Neural cell (in vitro differentiated cells): Measurements from ENCODE around the gene ATOH8.

ENCODE experiments used
- EZH2 ChIP-seq: fragments of 200-600, 300-800 bp; shearing (Covaris generic), sonication (generic); IDR thresholded peaks from 2 replicates; pipeline ENCODE4 v1.6.1; 2014; ENCODE audit warnings: antibody characterized with exemption, low read length, borderline replicate concordance, mild to moderate bottlenecking; ENCODE audit not compliant: insufficient read depth, poor library complexity, severe bottlenecking
- POLR2AphosphoS5 ChIP-seq: IDR thresholded peaks from 2 replicates; pipeline ENCODE4 v1.6.1; 2012
- RAD21 ChIP-seq: fragments of 450-650 bp; conservative IDR thresholded peaks from 2 replicates; pipeline ENCODE4 v1.6.1; 2014; ENCODE audit warnings: antibody characterized with exemption, mild to moderate bottlenecking, moderate library complexity
- TF ChIP-seq, protein P1 (sequence below): IDR thresholded peaks from 2 replicates; pipeline ENCODE4 v1.6.1; 2012; ENCODE audit warnings: borderline replicate concordance
- TF ChIP-seq, protein P2 (sequence below): fragments of 450-650 bp; IDR thresholded peaks from 2 replicates; pipeline ENCODE4 v1.5.1; 2014; ENCODE audit warnings: antibody characterized with exemption, mild to moderate bottlenecking, moderate library complexity; ENCODE audit not compliant: poor library complexity, severe bottlenecking

DNA sequence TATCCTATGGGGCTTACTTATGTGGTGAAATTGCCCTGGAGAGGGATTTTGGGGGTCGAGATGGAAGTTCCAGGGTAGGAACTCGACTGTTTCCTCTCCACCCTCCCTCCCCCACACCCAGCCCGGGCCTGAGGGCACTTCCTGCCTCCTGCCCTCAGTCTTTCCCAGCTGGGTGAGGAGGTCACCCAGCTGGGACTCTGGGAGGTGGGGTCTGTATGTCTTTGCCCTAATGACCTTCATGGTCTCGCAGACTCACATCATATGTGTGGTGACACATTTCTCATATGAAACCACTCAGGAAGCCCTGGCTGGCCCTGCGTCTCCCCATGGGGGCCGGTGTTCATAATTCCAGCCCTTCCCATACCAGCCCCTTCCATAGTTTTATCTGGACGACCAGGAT is 12.4 kb downstream of the ATOH8 start:
- TF ChIP-seq POLR2AphosphoS5 = no peak
- TF ChIP-seq, protein P1, sequence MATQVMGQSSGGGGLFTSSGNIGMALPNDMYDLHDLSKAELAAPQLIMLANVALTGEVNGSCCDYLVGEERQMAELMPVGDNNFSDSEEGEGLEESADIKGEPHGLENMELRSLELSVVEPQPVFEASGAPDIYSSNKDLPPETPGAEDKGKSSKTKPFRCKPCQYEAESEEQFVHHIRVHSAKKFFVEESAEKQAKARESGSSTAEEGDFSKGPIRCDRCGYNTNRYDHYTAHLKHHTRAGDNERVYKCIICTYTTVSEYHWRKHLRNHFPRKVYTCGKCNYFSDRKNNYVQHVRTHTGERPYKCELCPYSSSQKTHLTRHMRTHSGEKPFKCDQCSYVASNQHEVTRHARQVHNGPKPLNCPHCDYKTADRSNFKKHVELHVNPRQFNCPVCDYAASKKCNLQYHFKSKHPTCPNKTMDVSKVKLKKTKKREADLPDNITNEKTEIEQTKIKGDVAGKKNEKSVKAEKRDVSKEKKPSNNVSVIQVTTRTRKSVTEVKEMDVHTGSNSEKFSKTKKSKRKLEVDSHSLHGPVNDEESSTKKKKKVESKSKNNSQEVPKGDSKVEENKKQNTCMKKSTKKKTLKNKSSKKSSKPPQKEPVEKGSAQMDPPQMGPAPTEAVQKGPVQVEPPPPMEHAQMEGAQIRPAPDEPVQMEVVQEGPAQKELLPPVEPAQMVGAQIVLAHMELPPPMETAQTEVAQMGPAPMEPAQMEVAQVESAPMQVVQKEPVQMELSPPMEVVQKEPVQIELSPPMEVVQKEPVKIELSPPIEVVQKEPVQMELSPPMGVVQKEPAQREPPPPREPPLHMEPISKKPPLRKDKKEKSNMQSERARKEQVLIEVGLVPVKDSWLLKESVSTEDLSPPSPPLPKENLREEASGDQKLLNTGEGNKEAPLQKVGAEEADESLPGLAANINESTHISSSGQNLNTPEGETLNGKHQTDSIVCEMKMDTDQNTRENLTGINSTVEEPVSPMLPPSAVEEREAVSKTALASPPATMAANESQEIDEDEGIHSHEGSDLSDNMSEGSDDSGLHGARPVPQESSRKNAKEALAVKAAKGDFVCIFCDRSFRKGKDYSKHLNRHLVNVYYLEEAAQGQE = no peak
- TF ChIP-seq, protein P2, sequence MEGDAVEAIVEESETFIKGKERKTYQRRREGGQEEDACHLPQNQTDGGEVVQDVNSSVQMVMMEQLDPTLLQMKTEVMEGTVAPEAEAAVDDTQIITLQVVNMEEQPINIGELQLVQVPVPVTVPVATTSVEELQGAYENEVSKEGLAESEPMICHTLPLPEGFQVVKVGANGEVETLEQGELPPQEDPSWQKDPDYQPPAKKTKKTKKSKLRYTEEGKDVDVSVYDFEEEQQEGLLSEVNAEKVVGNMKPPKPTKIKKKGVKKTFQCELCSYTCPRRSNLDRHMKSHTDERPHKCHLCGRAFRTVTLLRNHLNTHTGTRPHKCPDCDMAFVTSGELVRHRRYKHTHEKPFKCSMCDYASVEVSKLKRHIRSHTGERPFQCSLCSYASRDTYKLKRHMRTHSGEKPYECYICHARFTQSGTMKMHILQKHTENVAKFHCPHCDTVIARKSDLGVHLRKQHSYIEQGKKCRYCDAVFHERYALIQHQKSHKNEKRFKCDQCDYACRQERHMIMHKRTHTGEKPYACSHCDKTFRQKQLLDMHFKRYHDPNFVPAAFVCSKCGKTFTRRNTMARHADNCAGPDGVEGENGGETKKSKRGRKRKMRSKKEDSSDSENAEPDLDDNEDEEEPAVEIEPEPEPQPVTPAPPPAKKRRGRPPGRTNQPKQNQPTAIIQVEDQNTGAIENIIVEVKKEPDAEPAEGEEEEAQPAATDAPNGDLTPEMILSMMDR = no peak
- TF ChIP-seq EZH2 = no peak
- no peak for TF ChIP-seq RAD21
